Measurements from ENCODE around the gene RASD1.

DNA sequence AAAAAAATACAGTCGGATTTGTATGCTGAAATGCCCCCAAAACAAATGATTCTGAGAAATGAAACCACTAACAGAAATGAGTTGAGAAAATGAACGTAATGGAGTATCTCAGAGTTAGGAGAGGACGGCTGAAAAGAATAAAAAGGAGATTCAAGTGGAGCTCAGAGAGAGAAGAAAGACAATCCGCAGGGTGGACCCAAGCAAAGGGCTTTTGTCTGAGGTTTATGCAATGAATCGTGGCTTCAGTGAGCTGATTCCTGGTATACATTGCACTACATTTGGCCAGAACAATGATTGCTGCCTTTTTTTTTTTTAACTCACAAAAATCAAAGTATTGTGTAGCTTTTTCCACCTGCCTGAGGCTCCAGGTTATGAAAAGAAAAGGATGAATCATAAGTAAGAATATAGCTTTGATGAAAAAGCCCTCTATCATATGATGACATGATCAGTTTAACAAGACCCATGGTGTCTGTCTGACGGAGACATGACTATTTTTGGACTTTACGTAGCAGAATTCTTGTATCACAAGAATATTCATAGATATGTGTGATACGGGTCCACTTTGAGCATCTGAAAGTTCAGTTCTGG, 23.8 kb downstream of the RASD1 start:
- TF ChIP-seq, protein P1, sequence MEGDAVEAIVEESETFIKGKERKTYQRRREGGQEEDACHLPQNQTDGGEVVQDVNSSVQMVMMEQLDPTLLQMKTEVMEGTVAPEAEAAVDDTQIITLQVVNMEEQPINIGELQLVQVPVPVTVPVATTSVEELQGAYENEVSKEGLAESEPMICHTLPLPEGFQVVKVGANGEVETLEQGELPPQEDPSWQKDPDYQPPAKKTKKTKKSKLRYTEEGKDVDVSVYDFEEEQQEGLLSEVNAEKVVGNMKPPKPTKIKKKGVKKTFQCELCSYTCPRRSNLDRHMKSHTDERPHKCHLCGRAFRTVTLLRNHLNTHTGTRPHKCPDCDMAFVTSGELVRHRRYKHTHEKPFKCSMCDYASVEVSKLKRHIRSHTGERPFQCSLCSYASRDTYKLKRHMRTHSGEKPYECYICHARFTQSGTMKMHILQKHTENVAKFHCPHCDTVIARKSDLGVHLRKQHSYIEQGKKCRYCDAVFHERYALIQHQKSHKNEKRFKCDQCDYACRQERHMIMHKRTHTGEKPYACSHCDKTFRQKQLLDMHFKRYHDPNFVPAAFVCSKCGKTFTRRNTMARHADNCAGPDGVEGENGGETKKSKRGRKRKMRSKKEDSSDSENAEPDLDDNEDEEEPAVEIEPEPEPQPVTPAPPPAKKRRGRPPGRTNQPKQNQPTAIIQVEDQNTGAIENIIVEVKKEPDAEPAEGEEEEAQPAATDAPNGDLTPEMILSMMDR (conservative IDR thresholded peaks at IDR 0.05; ENCODE audit: low read depth in 2 of 2), result no peak
- TF ChIP-seq NANOG (IDR thresholded peaks at IDR 0.05; ENCODE audit: borderline replicate concordance), result no peak
- TF ChIP-seq, protein P2, sequence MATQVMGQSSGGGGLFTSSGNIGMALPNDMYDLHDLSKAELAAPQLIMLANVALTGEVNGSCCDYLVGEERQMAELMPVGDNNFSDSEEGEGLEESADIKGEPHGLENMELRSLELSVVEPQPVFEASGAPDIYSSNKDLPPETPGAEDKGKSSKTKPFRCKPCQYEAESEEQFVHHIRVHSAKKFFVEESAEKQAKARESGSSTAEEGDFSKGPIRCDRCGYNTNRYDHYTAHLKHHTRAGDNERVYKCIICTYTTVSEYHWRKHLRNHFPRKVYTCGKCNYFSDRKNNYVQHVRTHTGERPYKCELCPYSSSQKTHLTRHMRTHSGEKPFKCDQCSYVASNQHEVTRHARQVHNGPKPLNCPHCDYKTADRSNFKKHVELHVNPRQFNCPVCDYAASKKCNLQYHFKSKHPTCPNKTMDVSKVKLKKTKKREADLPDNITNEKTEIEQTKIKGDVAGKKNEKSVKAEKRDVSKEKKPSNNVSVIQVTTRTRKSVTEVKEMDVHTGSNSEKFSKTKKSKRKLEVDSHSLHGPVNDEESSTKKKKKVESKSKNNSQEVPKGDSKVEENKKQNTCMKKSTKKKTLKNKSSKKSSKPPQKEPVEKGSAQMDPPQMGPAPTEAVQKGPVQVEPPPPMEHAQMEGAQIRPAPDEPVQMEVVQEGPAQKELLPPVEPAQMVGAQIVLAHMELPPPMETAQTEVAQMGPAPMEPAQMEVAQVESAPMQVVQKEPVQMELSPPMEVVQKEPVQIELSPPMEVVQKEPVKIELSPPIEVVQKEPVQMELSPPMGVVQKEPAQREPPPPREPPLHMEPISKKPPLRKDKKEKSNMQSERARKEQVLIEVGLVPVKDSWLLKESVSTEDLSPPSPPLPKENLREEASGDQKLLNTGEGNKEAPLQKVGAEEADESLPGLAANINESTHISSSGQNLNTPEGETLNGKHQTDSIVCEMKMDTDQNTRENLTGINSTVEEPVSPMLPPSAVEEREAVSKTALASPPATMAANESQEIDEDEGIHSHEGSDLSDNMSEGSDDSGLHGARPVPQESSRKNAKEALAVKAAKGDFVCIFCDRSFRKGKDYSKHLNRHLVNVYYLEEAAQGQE (IDR thresholded peaks at IDR 0.05; ENCODE audit: unreplicated experiment), result no peak
- TF ChIP-seq POLR2AphosphoS5 (IDR thresholded peaks at IDR 0.05; ENCODE audit: low read depth), result no peak
- no peak for TF ChIP-seq EZH2 (IDR thresholded peaks at IDR 0.05; ENCODE audit: low read depth, unreplicated experiment)
- no peak for TF ChIP-seq EZH2phosphoT487 (IDR thresholded peaks at IDR 0.05; ENCODE audit: unreplicated experiment)
